Neuronal stem cell (in vitro differentiated cells): Measurements from ENCODE around the gene SPECC1L.

ENCODE experiments used
- DNase-seq: peaks from one replicate; pipeline ENCODE4 v3.0.0-alpha.2; 2013; ENCODE audit warnings: low spot score
- H2AFZ ChIP-seq: one replicate; pipeline ENCODE4 v1.6.1; 2013; ENCODE audit warnings: mild to moderate bottlenecking, low read length, inconsistent platforms
- H2AK5ac ChIP-seq: 2 replicates; pipeline ENCODE4 v1.6.1; 2013; ENCODE audit warnings: low read depth, mild to moderate bottlenecking, inconsistent platforms, low read length, moderate library complexity, mixed read lengths
- H2BK120ac ChIP-seq: 2 replicates; pipeline ENCODE4 v1.6.1; 2013; ENCODE audit warnings: low read depth, mild to moderate bottlenecking, inconsistent platforms, low read length, moderate library complexity, mixed read lengths
- H2BK12ac ChIP-seq: one replicate; pipeline ENCODE4 v1.6.1; 2013; ENCODE audit warnings: low read length, inconsistent platforms
- H2BK15ac ChIP-seq: 2 replicates; pipeline ENCODE4 v1.6.1; 2013; ENCODE audit warnings: mild to moderate bottlenecking, low read length, inconsistent platforms, mixed read lengths
- H2BK5ac ChIP-seq: one replicate; pipeline ENCODE4 v1.6.1; 2013; ENCODE audit warnings: inconsistent platforms, mild to moderate bottlenecking, low read length, moderate library complexity
- H3K14ac ChIP-seq: one replicate; pipeline ENCODE4 v1.6.1; 2013; ENCODE audit warnings: low read length, inconsistent platforms
- H3K18ac ChIP-seq: 2 replicates; pipeline ENCODE4 v1.6.1; 2013; ENCODE audit warnings: low read length, inconsistent platforms
- H3K23ac ChIP-seq: 2 replicates; pipeline ENCODE4 v1.6.1; 2013; ENCODE audit warnings: low read depth, mild to moderate bottlenecking, mixed read lengths, low read length, inconsistent platforms; ENCODE audit not compliant: poor library complexity
- H3K27ac ChIP-seq: replicated peaks from 3 replicates; pipeline ENCODE4 v1.5.1; 2013; ENCODE audit warnings: low read length, inconsistent platforms
- H3K27me3 ChIP-seq, 3 experiments: 2 replicates each; pipeline ENCODE4 v1.6.1; 2013; ENCODE audit warnings: low read length in 3 of 3, mild to moderate bottlenecking in 2 of 3, inconsistent platforms in 1 of 3, low read depth in 1 of 3, mixed read lengths in 1 of 3, moderate library complexity in 1 of 3; ENCODE audit not compliant: control insufficient read depth in 3 of 3, insufficient read depth in 3 of 3
- H3K36me3 ChIP-seq, 2 donors: replicated peaks in 1 of 2; 2 replicates each; pipeline ENCODE4 v1.6.1; 2013; ENCODE audit warnings: low read length in 2 of 2; ENCODE audit not compliant: control insufficient read depth in 2 of 2, insufficient read depth in 2 of 2
- H3K4ac ChIP-seq: 2 replicates; pipeline ENCODE4 v1.6.1; 2013; ENCODE audit warnings: inconsistent platforms, mild to moderate bottlenecking, low read length, moderate library complexity
- H3K4me1 ChIP-seq, 2 donors: 1 replicate in 1 of 2; 2 replicates in 1 of 2; pipeline ENCODE4 v1.6.1; 2013; ENCODE audit warnings: low read length in 2 of 2, low read depth in 1 of 2; ENCODE audit not compliant: control insufficient read depth in 2 of 2, insufficient read depth in 1 of 2
- H3K4me2 ChIP-seq: one replicate; pipeline ENCODE4 v1.6.1; 2013; ENCODE audit warnings: mild to moderate bottlenecking, low read length, inconsistent platforms; ENCODE audit not compliant: insufficient read depth, poor library complexity, severe bottlenecking
- H3K4me3 ChIP-seq, 2 donors: 2 replicates each; pipeline ENCODE4 v1.5.1; 2013; ENCODE audit warnings: low read length in 2 of 2, mild to moderate bottlenecking in 2 of 2, inconsistent platforms in 1 of 2, moderate library complexity in 1 of 2
- H3K79me1 ChIP-seq: one replicate; pipeline ENCODE4 v1.6.1; 2013; ENCODE audit warnings: low read depth, mild to moderate bottlenecking, inconsistent platforms, low read length, moderate library complexity
- H3K9ac ChIP-seq: one replicate; pipeline ENCODE4 v1.6.1; 2013; ENCODE audit warnings: mild to moderate bottlenecking, low read depth, low read length, inconsistent platforms; ENCODE audit not compliant: poor library complexity
- H3K9me3 ChIP-seq, 2 donors: replicated peaks in 1 of 2; 2 replicates each; pipeline versions ENCODE3 to v1.6.1; 2013; ENCODE audit warnings: low read length in 2 of 2, mild to moderate bottlenecking in 2 of 2, inconsistent platforms in 1 of 2, low read depth in 1 of 2, mixed read lengths in 1 of 2, moderate library complexity in 1 of 2; ENCODE audit not compliant: control insufficient read depth in 2 of 2, insufficient read depth in 1 of 2
- H4K8ac ChIP-seq: one replicate; pipeline ENCODE4 v1.6.1; 2013; ENCODE audit warnings: low read depth, mild to moderate bottlenecking, inconsistent platforms, low read length, moderate library complexity
- H4K91ac ChIP-seq: one replicate; pipeline ENCODE4 v1.6.1; 2013; ENCODE audit warnings: low read length, low read depth, mild to moderate bottlenecking, inconsistent platforms; ENCODE audit not compliant: poor library complexity
- WGBS, 2 donors: extraction: QIAGEN DNeasy Blood & Tissue Kit; methylation state at CpG; one replicate each; pipeline ENCODE4 v1.1.7; 2013; ENCODE audit warnings: missing lambda C conversion rate in 2 of 2, mixed read lengths in 1 of 2; ENCODE audit not compliant: insufficient read length in 2 of 2, insufficient replicate concordance in 1 of 2; ENCODE audit errors: extremely low coverage in 2 of 2; 5-methylcytosine and 5-hydroxymethylcytosine counted together

The SPECC1L gene

GRCh38 chr22:24391836-24392217 is 121.2 kb downstream of the SPECC1L start:
- no peak overlapping the region for H3K4me2 ChIP-seq
- H4K8ac ChIP-seq = no peak overlapping the region
- no peak overlapping the region for H2BK15ac ChIP-seq
- no peak overlapping the region for H2BK12ac ChIP-seq
- no peak for DNase-seq
- H3K4ac ChIP-seq = no peak overlapping the region
- WGBS, 2 donors = no CpG with 5 or more reads among the region's 3 CpGs
- no peak overlapping the region for H3K14ac ChIP-seq
- H3K4me3 ChIP-seq = no peak overlapping the region
- no peak overlapping the region for H4K91ac ChIP-seq
- H2BK120ac ChIP-seq = no peak overlapping the region
- H3K18ac ChIP-seq = no peak overlapping the region
- no peak overlapping the region for H2AFZ ChIP-seq
- no peak overlapping the region for H3K23ac ChIP-seq
- H3K9ac ChIP-seq = no peak overlapping the region
- H3K4me1 ChIP-seq = no peaks in the 10 kb centered on the region
- no peak overlapping the region for H2BK5ac ChIP-seq
- H3K27me3 ChIP-seq = no peaks in the 10 kb centered on the region
- no peak overlapping the region for H3K27ac ChIP-seq
- H3K79me1 ChIP-seq = peaks cover 2% of the 10 kb centered on the region
- no peak overlapping the region for H2AK5ac ChIP-seq
- no peaks in the 10 kb centered on the region for H3K9me3 ChIP-seq
- H3K36me3 ChIP-seq = peaks cover 7 to 68% of the 10 kb centered on the region in 2 donors

- H4K8ac ChIP-seq = no peak overlapping the region
- H2BK120ac ChIP-seq = no peak overlapping the region
- no peak overlapping the region for H3K4me2 ChIP-seq
- WGBS, 2 donors = no CpG with 5 or more reads among the region's 4 CpGs
- no peak overlapping the region for H3K9ac ChIP-seq
- no peak overlapping the region for H2BK15ac ChIP-seq
- H2AK5ac ChIP-seq = no peak overlapping the region
- H3K23ac ChIP-seq = no peak overlapping the region
- no peak overlapping the region for H2BK5ac ChIP-seq
- no peak overlapping the region for H3K4ac ChIP-seq
- H3K27me3 ChIP-seq = no peaks in the 10 kb centered on the region
- peaks cover 2% of the 10 kb centered on the region for H3K79me1 ChIP-seq
- H3K36me3 ChIP-seq = peaks cover 7 to 68% of the 10 kb centered on the region in 2 donors
- no peak overlapping the region for H4K91ac ChIP-seq
- H3K14ac ChIP-seq = no peak overlapping the region
- no peaks in the 10 kb centered on the region for H3K9me3 ChIP-seq
- no peak overlapping the region for H3K27ac ChIP-seq
- no peak for DNase-seq
- no peak overlapping the region for H2BK12ac ChIP-seq
- H2AFZ ChIP-seq = no peak overlapping the region
- H3K18ac ChIP-seq = no peak overlapping the region
- no peak overlapping the region for H3K4me3 ChIP-seq
- H3K4me1 ChIP-seq = no peaks in the 10 kb centered on the region
These were observed 121.7 kb downstream of the SPECC1L start for GRCh38 chr22:24392218-24392931.

GRCh38 chr22:24393012-24393559 is 122.5 kb downstream of the SPECC1L start:
- H3K27me3 ChIP-seq = no peaks in the 10 kb centered on the region
- no peak overlapping the region for H3K27ac ChIP-seq
- no peaks in the 10 kb centered on the region for H3K9me3 ChIP-seq
- H3K18ac ChIP-seq = no peak overlapping the region
- H3K4ac ChIP-seq = no peak overlapping the region
- peaks cover 0 to 1% of the 10 kb centered on the region in 2 donors for H3K4me1 ChIP-seq
- no peak overlapping the region for H3K14ac ChIP-seq
- H2BK5ac ChIP-seq = no peak overlapping the region
- H3K36me3 ChIP-seq = peaks cover 10 to 72% of the 10 kb centered on the region in 2 donors
- no peak overlapping the region for H3K4me3 ChIP-seq
- H4K8ac ChIP-seq = no peak overlapping the region
- no peak overlapping the region for H4K91ac ChIP-seq
- H3K79me1 ChIP-seq = peaks cover 2% of the 10 kb centered on the region
- H2BK120ac ChIP-seq = no peak overlapping the region
- no peak overlapping the region for H3K9ac ChIP-seq
- no peak for DNase-seq
- no peak overlapping the region for H2AFZ ChIP-seq
- H3K23ac ChIP-seq = no peak overlapping the region
- H3K4me2 ChIP-seq = no peak overlapping the region
- H2BK15ac ChIP-seq = no peak overlapping the region
- no peak overlapping the region for H2BK12ac ChIP-seq
- WGBS, 2 donors = no CpG with 5 or more reads among the region's 2 CpGs
- H2AK5ac ChIP-seq = no peak overlapping the region

- Histone ChIP-seq H3K27me3 (no peaks in the 10 kb centered on the region), H2BK12ac (no peak overlapping the region), H3K27ac (no peak overlapping the region), H3K4me2 (no peak overlapping the region), H3K14ac (no peak overlapping the region), H2BK15ac (no peak overlapping the region), H4K91ac (no peak overlapping the region), H3K9me3 (no peaks in the 10 kb centered on the region), H3K4ac (no peak overlapping the region), H4K8ac (no peak overlapping the region), H3K4me3 (no peak overlapping the region), H3K23ac (no peak overlapping the region), H3K36me3 (peaks cover 11 to 75% of the 10 kb centered on the region in 2 donors), H3K18ac (no peak overlapping the region), H3K4me1 (peaks cover 0 to 1% of the 10 kb centered on the region in 2 donors), H2BK5ac (no peak overlapping the region), H3K79me1 (peaks cover 2% of the 10 kb centered on the region), H2AFZ (no peak overlapping the region), H2AK5ac (no peak overlapping the region), H2BK120ac (no peak overlapping the region), H3K9ac (no peak overlapping the region)
- DNase-seq = no peak
- WGBS, 2 donors = no CpG with 5 or more reads among the region's 3 CpGs
These were observed 123.2 kb downstream of the SPECC1L start for GRCh38 chr22:24393848-24394247.
